Left renal pelvis (tissue), 4 donors: ENCODE measurements around the gene MPP2. TPM values are rescaled to one million over a fixed set of nuclear protein-coding genes. Genes with fewer than 3 reads are reported as not detected.
"Not testable (repeated sequence)": the region's sequence is repeated elsewhere in the genome, so short reads cannot be mapped to it uniquely, and the experiment has no call there.

Experiments
- DNase-seq, 4 donors: peaks; one replicate each; pipeline ENCODE4 v3.0.0-alpha.2; 2013; ENCODE audit warnings: low read depth in 4 of 4, low spot score in 3 of 4
- polyA plus RNA-seq, 4 donors: library from polyadenylated mRNA; unstranded; fragments of 120-200 nt; gene quantifications; one replicate each; pipeline ENCODE4 v1.2.1, GENCODE V29; 2013; ENCODE audit not compliant: insufficient read length in 4 of 4

The MPP2 gene
- polyA plus RNA-seq, 4 donors = 5.8 to 7.7 (median 6.1) TPM

DNA sequence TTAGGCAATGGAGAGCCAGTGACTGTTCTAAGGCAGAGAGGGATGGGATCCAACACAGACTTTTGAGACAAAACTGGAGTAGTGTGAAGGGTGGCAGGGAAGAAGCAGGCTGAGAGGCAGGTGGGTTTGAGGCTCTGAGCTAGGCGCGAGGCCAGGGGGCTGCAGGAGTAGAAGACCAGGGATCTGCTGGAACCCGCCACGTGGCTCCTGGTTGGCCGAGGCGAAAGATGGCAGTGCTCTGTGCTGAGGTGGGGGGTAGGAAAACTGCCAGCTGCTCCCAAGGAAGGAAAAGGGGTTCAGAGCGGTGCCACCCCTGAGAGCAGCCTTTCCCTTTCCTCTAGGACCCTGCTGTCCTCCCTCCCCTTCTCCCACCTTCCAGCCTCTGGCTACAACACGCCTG lies 54.8 kb downstream of the MPP2 start:
- no peak for DNase-seq

DNA sequence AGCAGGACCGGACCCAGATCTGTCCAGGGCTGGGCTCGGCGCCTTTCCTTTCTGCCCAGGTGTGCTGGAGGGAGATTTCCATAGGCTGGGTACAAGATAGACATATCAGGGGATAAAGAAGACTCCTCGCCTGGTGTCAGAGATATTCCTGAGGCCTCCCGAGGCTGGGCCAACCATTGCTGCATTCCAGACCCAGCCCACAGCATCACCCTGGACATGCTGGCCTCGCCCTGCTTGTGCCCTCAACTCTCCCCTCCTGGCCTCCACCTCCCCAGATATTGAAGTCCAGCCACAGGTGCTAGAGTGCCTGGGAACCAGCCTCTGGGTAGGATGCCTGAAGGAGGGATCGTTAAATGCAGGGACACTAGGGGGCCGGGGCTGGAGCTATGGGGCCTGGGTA lies 58.2 kb downstream of the MPP2 start:
- DNase-seq = no peak

DNA sequence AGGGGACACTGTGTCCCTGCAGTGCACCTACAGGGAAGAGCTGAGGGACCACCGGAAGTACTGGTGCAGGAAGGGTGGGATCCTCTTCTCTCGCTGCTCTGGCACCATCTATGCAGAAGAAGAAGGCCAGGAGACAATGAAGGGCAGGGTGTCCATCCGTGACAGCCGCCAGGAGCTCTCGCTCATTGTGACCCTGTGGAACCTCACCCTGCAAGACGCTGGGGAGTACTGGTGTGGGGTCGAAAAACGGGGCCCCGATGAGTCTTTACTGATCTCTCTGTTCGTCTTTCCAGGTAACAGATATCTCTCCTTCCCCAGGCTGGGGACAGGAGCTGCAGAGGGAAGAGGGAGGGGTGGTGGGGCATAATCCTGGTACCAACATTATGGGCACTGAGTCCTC lies 58.7 kb downstream of the MPP2 start:
- no peak for DNase-seq

DNA sequence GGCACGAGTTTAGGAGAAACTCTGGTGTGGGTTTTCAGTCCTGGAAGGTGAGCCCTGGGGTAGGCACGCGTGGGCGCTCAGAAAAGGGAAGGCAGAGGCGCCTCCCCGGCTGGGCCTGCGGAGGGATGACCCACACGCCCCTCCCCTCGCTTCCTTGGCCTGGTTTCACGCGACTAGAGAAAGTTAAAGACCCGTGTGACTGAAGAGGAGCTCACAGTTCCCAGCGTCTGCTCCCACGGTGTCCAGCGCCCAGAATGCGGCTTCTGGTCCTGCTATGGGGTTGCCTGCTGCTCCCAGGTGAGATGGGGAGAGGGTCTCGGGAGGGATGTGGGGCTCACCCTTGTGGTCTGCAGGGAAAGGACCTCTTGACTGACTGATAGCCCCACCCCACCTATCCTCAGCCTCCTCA lies 60.4 kb downstream of the MPP2 start, which contains the start of gene CD300LG:
CD300LG (plus strand) TSS at position 214 of the 409 bp plus-strand sequence; CDS start at position 255, 41 bp downstream.
- DNase-seq = no peak

DNA sequence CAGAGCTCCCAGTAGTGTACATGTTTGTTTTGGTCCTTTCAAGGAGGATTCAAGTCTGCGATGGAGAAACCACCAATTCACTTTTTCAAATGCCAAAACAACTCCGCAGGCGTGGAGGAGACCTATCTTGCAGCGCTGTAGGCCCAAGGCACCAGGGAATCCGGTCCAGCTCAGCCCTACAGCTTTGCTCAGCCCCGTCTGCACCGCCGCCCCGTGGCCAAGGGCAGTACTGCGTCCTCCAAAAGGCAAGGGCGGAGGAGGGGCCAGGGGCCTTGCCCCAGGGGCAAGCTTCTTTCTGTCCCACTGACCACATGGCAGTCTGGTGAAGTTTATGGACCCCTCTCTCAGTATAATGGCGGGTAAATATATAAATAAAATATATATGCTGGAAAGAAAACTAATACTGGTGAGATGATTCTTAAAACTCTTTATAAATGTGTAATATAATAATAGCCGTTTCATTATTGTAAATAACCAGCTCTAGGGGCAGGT lies 61.1 kb downstream of the MPP2 start:
- peak in 3 of 4 donors; percentile 29 to 46 (median 31) for DNase-seq

DNA sequence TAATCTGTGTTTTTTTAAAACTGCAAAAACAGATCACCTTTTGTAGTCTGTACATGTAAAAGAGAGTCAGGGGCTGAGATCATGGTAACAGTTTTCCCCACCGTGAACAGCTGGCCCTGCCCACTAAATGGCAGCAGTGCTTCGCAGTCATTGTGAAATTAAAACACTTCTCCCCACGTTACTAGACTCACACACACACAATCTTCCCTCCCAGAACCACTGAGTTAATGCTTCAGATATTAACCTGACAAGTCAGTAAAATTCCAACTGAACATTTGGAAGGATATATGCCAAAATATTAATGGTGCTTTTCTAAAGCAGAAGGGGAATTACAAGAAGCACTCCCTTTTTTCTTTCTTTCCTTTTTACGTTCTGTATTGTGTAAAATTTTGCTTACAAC lies 61.6 kb downstream of the MPP2 start:
- DNase-seq = no peak

DNA sequence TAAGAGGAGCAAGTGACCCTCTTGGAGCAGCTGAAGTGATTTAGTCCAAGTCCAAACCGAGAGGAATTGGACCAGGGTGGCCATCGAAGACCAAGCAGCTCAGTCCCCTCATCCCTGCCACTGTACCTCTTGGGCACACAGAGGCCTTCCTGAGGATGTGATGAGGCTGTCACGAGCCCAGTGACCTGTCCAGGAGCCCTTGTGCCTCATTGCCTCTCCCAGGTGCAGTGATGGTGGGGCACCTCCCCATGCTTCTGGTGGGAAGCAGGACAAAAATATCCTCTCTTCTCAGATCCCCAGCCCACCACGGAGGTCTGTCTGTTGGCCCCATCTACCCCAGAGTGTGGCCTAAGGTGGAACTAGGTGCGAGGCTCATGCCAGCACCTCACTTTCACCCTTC lies 63.1 kb downstream of the MPP2 start:
- DNase-seq = no peak

DNA sequence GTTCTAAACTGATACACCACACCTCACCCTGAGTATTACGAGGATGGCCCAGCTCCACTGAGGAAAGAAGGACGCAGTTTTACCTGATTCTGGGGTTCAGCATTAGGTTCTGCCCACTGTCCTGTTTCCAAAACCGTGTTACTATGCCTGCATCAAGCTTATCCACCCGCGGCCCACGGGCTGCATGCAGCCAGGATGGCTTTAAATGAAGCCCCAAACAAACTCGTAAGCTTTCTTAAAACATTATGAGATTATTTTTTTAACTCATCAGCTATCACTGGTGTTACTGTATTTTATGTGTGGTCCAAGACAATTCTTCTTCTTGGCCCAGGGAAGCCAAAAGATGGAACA lies 64.4 kb downstream of the MPP2 start:
- DNase-seq = no peak

DNA sequence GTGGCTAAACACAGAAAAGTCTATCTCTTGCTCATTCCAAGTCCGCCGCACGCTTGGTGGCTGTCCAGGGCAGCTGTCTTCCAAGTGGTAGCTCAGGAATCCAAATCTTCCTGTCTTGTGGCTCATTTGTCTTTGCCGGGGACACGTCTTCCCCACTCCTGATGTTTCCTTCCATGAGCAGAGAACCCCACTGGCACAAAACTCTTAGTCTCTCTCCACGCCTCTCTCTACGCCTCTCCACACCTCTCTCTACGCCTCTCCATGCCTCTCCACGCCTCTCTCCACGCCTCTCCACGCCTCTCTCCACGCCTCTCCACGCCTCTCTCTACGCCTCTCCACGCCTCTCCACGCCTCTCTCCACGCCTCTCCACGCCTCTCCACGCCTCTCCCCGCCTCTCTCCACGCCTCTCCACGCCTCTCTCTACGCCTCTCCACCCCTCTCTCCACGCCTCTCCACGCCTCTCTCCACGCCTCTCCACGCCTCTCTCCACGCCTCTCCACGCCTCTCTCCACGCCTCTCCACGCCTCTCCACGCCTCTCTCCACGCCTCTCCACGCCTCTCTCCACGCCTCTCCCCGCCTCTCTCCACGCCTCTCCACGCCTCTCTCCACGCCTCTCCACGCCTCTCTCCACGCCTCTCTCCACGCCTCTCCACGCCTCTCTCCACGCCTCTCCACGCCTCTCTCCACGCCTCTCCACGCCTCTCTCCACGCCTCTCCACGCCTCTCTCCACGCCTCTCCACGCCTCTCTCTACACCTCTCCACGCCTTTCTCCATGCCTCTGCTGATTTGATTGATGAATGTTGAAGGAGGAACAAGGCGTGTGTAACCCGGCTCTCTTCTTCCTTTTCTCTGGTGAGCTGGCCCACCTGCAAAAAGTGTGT lies 65.0 kb downstream of the MPP2 start:
- not testable (repeated sequence) for DNase-seq

DNA sequence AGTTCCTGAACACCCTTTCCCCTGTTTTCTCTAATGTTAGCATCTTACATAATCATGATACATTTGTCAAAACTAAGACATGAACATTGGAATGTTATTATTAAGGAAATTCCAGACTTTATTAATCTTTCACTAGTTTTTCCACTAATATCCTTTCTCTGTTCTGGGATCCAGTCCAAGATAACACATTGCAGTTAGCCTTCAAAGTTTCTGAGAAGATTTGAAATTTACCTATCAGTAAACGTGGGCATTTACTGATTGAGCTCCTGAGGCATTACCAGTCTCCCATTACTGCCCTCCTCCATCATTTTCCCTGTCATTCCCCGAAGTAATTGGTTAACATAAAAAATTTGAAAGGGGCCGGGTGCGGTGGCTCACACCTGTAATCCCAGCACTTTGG lies 66.1 kb downstream of the MPP2 start:
- DNase-seq = no peak

DNA sequence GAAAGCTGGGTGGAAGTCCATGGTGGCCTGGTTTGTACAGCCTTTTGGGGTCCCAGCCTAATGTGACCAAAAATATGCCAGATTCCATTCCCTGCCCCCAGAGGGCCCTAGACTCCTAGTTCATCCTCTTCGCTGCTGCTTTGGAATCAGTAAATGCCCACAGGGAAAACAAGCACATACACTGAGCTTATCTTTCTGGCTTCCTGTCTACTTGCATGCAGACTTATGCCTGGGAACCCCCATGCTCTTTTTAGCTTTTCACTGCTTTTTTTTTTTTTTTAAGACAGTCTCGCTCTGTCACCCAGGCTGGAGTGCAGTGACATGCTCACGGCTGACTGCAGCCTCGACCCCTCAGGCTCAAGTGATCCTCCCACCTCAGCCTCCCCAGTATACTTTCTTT lies 66.5 kb downstream of the MPP2 start:
- no peak for DNase-seq

DNA sequence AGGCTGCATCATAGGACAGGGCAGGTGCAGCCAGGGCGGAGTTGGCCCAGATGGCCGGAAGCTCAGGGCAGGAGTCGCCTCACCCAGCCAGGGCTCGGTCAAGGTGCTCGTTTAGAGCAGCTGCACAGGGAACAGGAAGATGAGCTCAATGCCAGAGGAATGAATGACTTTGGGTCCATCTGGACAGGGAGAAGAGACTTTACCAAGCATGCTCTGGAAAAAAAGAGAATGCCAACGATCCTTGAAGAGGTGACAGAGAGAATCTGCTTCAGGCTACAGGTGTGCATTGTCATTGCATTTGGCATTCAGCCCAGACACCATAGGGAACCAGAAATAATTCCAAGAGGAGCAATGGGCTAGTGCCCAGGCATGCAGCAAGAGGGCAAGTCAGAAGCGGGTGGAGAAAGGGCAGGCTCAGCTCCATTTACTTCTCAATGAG lies 67.6 kb downstream of the MPP2 start:
- DNase-seq = no peak

DNA sequence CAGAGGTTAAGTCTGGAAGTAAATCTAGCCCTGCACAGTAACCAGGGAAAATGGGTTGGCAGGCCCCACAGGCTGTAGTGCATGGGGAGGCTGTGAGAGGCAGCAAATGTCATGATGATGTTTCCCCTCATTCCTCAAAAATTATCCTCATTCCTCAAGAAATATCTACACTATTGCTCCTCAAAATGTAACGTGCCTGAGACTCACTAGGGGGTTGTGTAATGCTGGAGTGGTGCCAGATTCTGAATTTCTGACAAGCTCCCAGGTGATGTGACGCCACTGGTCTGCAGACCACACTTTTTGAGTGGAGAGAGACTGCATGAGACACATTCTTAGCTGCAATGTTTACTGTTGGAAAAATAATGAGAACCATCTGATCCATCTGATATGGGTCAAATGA lies 73.2 kb downstream of the MPP2 start:
- no peak for DNase-seq

DNA sequence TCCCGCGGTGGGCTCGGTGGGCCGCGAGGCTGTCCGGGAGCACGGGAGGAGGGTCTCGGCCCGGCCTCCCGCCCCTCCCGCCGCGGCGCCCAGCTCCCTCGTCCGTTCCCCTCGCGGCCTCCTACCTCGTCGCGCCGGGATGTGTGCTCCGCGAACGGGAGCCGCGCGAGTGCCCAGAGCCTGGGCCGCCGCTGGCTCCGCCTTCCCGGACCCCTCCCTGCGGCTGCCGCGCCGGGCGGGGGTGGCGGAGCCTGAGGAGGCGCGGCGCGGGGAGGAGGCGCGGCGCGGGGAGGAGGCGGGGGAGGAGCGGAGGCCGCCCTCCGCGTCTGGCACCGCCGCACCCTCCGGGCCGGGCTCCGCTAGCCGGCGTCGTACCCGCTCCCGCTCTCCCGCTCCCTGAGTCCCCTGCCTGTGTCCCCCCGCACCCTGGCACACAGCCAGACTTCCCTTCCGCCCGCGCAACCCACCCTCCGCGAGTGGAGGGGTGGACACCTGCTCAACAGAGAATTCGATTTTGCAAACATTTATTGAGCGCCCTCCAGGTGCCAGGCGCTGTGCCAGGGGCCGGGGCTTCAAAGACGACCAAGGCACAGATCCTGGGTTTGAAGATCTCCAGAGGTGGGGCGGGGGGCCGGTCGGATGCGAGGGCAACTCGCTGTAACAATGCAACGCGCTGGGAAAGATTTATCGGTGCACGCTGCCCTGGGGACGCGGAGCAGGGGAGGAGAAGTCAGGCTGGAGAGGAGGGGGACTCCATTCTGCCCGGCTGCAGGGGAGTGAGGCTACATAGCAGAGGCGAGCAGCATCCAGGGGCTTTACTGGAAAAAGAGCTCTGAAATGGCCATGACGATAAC lies 74.1 kb downstream of the MPP2 start, which contains the start of gene MPP3:
MPP3 (minus strand) TSS at position 171 of the 854 bp plus-strand sequence. CDS start 1,240 bp downstream, outside the sequence.
- DNase-seq = peak; percentile 31 to 63 (median 52)

DNA sequence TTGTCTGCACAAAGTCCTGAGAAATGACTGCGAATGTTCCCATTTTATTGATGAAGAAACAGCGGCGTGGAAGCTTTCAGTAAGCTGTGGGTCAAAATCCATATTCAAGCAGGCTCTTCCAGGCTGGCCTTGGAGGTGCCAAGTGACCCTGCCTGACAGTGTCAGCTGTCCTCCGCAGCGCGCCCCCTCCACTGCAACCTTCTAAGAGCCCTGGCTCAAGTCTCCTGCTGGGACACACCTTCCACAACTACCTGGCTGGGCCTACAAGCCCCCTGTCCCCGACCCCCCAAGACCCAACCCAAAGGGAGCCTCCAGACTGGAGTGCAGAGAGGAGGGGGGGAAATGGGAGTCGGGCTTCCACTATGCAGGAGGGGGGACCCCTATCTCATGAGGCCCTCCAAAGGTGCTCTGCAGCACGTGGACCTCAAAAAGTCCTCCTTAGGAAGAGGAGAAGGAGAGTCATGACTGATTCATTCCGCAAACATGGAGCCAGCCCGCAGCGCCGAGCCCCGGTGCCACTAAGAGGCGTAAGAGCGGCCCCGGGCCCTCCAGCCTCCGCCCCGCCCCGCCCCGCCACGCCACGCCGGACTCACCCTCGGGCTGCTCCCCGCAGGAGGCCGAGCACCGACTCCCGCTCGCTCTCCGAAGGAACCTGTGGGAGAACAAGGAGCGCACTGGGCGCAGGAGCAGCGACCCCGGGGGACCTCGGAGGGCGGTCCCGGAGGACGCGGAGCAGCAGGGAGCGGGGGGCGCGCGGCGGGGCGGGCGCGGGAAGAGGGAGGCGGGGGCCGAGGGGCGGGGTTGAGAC lies 75.0 kb downstream of the MPP2 start:
- DNase-seq = no peak

DNA sequence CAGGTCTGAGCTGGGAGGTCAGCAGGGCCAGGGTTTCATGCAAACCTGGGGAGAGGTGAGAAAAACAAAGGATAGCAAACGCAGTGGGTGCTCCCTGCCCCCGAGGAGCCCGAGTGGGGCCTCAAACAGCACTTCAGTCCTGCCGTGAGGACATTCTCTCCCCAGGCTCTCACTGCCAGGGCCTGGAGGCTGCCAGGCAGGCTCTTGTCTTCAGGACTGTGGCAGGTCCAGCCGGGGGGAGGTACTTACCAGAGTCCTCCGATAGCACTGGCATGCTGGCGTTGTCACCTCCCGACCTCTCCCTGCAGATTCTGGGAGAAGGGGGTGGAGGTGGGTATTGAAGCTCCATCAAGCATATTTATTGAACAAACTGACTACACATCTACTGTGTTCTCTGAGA lies 75.7 kb downstream of the MPP2 start:
- DNase-seq = no peak

DNA sequence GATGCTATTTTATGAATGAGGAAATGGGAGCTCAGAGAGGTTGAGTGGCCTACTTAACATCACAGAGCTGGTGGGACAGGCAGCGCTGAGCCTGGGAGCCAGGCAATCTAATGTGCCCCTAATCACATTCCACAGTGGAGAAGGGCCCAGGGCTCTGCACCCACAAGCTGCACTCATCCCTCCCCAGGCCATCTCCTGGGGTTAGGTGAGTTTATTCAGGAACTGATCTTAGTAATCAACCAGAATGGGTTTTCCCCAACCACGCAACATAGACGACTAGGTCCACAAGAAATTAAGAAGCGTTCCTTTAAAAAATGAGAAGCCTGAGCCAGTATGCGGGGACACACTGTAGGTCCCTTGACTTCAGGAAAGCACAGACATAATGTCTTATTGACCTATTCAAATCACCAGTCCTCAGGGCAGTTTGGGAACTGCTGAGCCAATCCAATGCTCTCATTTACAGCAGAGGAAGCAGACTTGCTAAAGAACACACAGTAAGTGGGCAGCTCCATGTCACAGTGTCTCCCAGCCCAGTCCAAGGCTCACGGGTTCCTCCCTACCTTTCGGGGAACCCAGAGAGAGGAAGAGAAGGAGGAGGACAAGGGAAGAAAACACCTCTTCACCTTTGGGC lies 76.7 kb downstream of the MPP2 start:
- DNase-seq = no peak

DNA sequence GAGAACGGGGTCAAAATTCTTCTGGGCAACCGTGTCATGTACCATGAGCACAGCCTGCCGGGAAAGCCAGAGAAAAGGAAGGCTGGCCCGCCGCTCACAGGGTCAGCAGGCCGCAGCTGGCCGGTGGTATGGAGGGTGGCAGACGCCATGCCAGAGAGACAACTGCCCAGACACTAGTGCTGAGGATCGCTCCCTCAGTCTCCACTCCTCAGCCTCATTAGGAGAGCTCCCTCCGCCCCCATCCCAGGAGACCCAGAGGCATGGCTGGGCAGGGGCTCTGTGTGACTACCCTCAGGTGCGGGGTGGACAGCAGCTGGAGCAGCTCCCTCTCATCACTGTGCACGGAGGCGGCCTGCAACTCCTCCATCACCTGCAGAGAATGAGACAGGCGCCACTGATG lies 77.6 kb downstream of the MPP2 start:
- DNase-seq = no peak

DNA sequence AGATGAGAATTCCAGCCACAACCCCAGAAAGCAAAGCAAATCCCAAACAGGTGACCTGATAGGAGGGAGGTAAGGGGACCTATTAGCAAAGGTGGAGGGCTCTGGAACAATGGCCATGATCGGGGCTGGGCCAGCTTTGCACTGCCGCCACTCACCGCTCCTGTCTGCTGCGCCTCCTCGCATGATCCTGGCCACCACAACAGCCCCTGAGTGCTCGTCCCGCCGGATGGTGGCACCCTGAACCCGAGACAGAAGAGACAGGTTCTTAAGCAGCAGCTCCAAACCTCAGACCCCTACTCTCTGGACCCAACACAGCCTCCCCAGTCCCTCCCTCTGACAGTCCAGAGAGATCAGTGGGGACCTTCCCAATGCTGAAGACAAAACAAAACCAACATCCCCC lies 79.7 kb downstream of the MPP2 start:
- no peak for DNase-seq

DNA sequence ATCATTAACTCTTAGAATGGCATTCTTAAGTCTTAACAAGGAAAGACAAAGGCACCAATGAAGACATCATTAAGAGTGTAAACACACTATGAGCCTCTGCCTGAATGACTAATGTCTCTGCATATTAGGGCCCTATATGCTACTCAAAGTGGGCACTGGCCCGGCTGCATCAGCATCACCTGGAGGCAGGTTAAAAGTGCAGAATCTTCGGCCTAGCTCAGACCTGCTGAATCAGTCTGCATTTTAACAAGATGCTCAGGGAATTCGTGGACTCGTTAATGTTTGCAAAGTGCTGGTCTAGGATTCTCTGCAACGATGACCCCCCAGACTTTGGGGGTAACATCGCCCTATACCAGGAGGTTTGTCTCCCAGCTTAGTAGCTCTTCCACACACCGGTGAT lies 81.1 kb downstream of the MPP2 start:
- no peak for DNase-seq
